ENCODE measurements around the gene TMEM115.

DNA sequence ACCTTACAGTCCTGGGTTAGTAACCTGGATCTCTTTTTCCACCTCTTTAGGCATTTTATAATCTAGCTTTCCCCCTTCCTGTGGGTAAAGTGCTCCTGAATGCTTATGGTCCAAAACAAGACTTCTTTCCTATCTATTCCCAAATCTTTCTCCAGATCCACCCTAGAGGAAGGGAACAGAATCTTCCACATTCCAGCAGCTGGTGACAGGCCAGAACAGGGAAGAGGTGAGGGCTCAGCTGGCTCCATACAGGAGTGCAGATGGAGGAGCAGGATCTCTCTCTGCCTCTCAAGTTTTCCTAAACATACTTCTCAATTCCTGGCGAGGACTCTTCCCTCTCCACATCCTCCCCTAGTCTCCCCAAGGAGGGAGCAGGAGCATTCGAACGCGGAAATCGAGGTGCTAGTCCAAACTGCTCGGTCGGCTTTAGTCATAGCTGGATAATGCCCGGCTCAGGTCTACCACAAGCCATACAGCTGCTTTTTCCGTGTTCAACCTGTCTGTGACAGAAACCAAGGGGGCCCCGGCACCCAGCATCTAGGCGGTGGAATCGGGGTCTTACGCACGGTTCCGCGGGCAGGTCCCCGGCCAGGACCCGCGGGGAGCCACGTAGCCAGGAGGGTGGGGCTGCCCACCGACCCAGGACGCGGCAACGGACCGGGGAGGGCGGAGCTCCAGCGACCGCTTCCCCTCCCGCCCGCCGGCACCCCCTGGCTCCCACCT, 22.7 kb downstream of the TMEM115 start:
- TF ChIP-seq, protein P1, sequence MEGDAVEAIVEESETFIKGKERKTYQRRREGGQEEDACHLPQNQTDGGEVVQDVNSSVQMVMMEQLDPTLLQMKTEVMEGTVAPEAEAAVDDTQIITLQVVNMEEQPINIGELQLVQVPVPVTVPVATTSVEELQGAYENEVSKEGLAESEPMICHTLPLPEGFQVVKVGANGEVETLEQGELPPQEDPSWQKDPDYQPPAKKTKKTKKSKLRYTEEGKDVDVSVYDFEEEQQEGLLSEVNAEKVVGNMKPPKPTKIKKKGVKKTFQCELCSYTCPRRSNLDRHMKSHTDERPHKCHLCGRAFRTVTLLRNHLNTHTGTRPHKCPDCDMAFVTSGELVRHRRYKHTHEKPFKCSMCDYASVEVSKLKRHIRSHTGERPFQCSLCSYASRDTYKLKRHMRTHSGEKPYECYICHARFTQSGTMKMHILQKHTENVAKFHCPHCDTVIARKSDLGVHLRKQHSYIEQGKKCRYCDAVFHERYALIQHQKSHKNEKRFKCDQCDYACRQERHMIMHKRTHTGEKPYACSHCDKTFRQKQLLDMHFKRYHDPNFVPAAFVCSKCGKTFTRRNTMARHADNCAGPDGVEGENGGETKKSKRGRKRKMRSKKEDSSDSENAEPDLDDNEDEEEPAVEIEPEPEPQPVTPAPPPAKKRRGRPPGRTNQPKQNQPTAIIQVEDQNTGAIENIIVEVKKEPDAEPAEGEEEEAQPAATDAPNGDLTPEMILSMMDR (IDR thresholded peaks at IDR 0.05), result peak in 2 of 4 experiments; percentile 13 to 14
- no peak for TF ChIP-seq POLR2A (IDR thresholded peaks at IDR 0.05)

Data from prostate gland (tissue), 2 donors.